A549 (cell line): ENCODE measurements around the gene E4F1. TPM values are rescaled to one million over a fixed set of nuclear protein-coding genes. Genes with fewer than 3 reads are reported as not detected.

Experiments
- ATAC-seq, 2 experiments: fragments of 200-7000 bp in 1 of 2; fragments of >200 bp in 1 of 2; cut with Nextera tagmentation in 1 of 2; cut with Tn5 transposase in 1 of 2; 3 replicates each; pipeline versions ENCODE4 v1.8.0 to v1.9.1; 2018 to 2020; ENCODE audit warnings: mild to moderate bottlenecking in 1 of 2, moderate library complexity in 1 of 2
- CTCF ChIA-PET: fragments of 300-600 bp; sonication (Branson Sonifier 250); formaldehyde crosslinking; extraction: SDS; loops from one replicate; lab custom pipeline; 2021; ENCODE audit warnings: antibody characterized with exemption, inconsistent platforms; lab: Yijun Ruan, JAX
- POLR2A ChIA-PET: fragments of 350-600 bp; formaldehyde crosslinking; extraction: SDS; loops from one replicate; lab custom pipeline; 2021; ENCODE audit warnings: antibody characterized with exemption, inconsistent platforms; lab: Yijun Ruan, JAX
- DNase-seq, 2 experiments: peaks; one replicate each; pipeline versions ENCODE4 v3.0.0 to v3.0.0-alpha.2; 2011 to 2016; ENCODE audit warnings: low read depth in 1 of 2, low spot score in 1 of 2
- FAIRE-seq: peaks from 2 replicates; lab custom pipeline; 2011; peaks lifted over from hg19 to GRCh38; lab: Jason Lieb, UNC
- H3K27ac ChIP-seq, 2 experiments: fragments of >200 bp; sonication (Bioruptor Twin); formaldehyde crosslinking; 3 replicates each; pipeline ENCODE4 v1.5.1; 2016 to 2017
- H3K4me1 ChIP-seq: fragments of >200 bp; sonication (Bioruptor Twin); formaldehyde crosslinking; 3 replicates; pipeline ENCODE4 v1.6.1; 2016
- H3K4me2 ChIP-seq: fragments of >200 bp; sonication (Bioruptor Twin); formaldehyde crosslinking; 3 replicates; pipeline ENCODE4 v1.6.1; 2016
- H3K4me3 ChIP-seq: fragments of >200 bp; sonication (Bioruptor Twin); formaldehyde crosslinking; 3 replicates; pipeline ENCODE4 v1.5.1; 2016
- H3K9me3 ChIP-seq: fragments of >200 bp; sonication (Bioruptor Twin); formaldehyde crosslinking; 3 replicates; pipeline ENCODE4 v1.6.1; 2016
- CBX2 ChIP-seq: fragments of 200-600 bp; sonication (generic); IDR thresholded peaks from 2 replicates; pipeline ENCODE4 v1.6.1; 2016; ENCODE audit warnings: low read depth, mild to moderate bottlenecking, borderline replicate concordance
- GATA3 ChIP-seq: IDR thresholded peaks from 2 replicates; pipeline ENCODE4 v1.6.1; 2012; ENCODE audit warnings: borderline replicate concordance
- HES2 ChIP-seq: fragments of >200 bp; sonication (Bioruptor Twin); formaldehyde crosslinking; IDR thresholded peaks from 2 replicates; pipeline ENCODE4 v1.6.1; 2016
- HOXA7 ChIP-seq: fragments of 250-450 bp; sonication (Bioruptor Pico); IDR thresholded peaks from 2 replicates; pipeline ENCODE4 v1.5.0; 2020; ENCODE audit warnings: mild to moderate bottlenecking, moderate library complexity
- JUNB ChIP-seq: fragments of >200 bp; sonication (Bioruptor Twin); formaldehyde crosslinking; IDR thresholded peaks from 2 replicates; pipeline ENCODE4 v1.6.1; 2016
- NFE2L2 ChIP-seq: fragments of 150-350 bp; conservative IDR thresholded peaks from 2 replicates; pipeline ENCODE4 v1.6.1; 2014; ENCODE audit warnings: low read length
- NPAS2 ChIP-seq: fragments of 250-450 bp; sonication (Bioruptor Pico); IDR thresholded peaks from 2 replicates; pipeline ENCODE4 v1.8.0; 2022; ENCODE audit warnings: mild to moderate bottlenecking, moderate library complexity, borderline replicate concordance
- POLR2A ChIP-seq: IDR thresholded peaks from 2 replicates; pipeline ENCODE4 v1.6.1; 2012; ENCODE audit warnings: mild to moderate bottlenecking, low read length
- POLR2AphosphoS2 ChIP-seq: conservative IDR thresholded peaks from 2 replicates; pipeline ENCODE4 v1.6.1; 2012; ENCODE audit warnings: low read length, improper control_type of control experiment, inconsistent platforms
- RFX5 ChIP-seq: fragments of 450-650 bp; IDR thresholded peaks from 2 replicates; pipeline ENCODE4 v1.7.1; 2014; ENCODE audit warnings: antibody characterized with exemption, mild to moderate bottlenecking, moderate library complexity
- TP53 ChIP-seq: fragments of 250-450 bp; sonication (Bioruptor Pico); IDR thresholded peaks from 2 replicates; pipeline ENCODE4 v1.5.0; 2021; ENCODE audit warnings: mild to moderate bottlenecking, moderate library complexity
- ZFP36 ChIP-seq: fragments of 450-650 bp; IDR thresholded peaks from 2 replicates; pipeline ENCODE4 v1.6.1; 2014; ENCODE audit warnings: borderline replicate concordance; ENCODE audit not compliant: partially characterized antibody
- WGBS: methylation state at CpG from one replicate; pipeline ENCODE4 v1.1.6; 2017; ENCODE audit errors: missing lambda C conversion rate; 5-methylcytosine and 5-hydroxymethylcytosine counted together
- polyA plus RNA-seq, 4 experiments: library from polyadenylated mRNA; depleted of rRNA in 3 of 4; stranded (reverse); fragments of >200 nt; fragmentation: RNase III in 1 of 4; extraction: RNeasy Plus Mini Kit Qiagen cat#74134 plus additional on column Dnase treatment in 1 of 4; gene quantifications; 2 replicates in 3 of 4; 3 replicates in 1 of 4; pipeline ENCODE4 v1.2.3, GENCODE V29; 2011 to 2017
- TF ChIP-seq, protein P1 (sequence below): fragments of >200 bp; sonication (Bioruptor Twin); formaldehyde crosslinking; IDR thresholded peaks from 3 replicates; pipeline ENCODE4 v1.6.1; 2016
- TF ChIP-seq, protein P2 (sequence below): fragments of 200-600 bp; sonication (generic); IDR thresholded peaks from 2 replicates; pipeline ENCODE4 v1.6.1; 2016; ENCODE audit warnings: antibody characterized with exemption, mild to moderate bottlenecking, moderate library complexity
- TF ChIP-seq, protein P3 (sequence below): IDR thresholded peaks from 2 replicates; pipeline ENCODE4 v1.6.1; 2012; ENCODE audit warnings: low read depth, borderline replicate concordance

Gene E4F1
- polyA plus RNA-seq, 2 of the 4 experiments (the other 2 are of a cell fraction): 10.4 to 23.3 TPM

GRCh38 chr16:2180962-2181923 lies 42.1 kb upstream of the E4F1 start:
- Histone ChIP-seq H3K9me3 (no peaks in the 10 kb centered on the region), H3K4me1 (no peaks in the 10 kb centered on the region), H3K4me3 (no peak overlapping the region), H3K4me2 (no peak overlapping the region), H3K27ac (no peak overlapping the region)
- 92% methylated on average over 23 of the region's 46 CpGs for WGBS
- no peak for ATAC-seq
- DNase-seq: no peak
- ChIA-PET CTCF (interaction anchor here (0.9 to 2.9 kb wide), 2 partner anchors 13 to 14 kb away, joined by 3 to 13 read pairs; no protein-coding TSS in a partner anchor), POLR2A (interaction anchor here (1.9 kb wide), 1 partner anchor 26 kb away, joined by 7 read pairs; the partner anchor contains the start of gene TRAF7)
- FAIRE-seq: no peak
- TF ChIP-seq, protein P1, sequence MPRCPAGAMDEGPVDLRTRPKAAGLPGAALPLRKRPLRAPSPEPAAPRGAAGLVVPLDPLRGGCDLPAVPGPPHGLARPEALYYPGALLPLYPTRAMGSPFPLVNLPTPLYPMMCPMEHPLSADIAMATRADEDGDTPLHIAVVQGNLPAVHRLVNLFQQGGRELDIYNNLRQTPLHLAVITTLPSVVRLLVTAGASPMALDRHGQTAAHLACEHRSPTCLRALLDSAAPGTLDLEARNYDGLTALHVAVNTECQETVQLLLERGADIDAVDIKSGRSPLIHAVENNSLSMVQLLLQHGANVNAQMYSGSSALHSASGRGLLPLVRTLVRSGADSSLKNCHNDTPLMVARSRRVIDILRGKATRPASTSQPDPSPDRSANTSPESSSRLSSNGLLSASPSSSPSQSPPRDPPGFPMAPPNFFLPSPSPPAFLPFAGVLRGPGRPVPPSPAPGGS: no peak
- no peak for TF ChIP-seq RFX5
- TF ChIP-seq NFE2L2: no peak
- TF ChIP-seq, protein P2, sequence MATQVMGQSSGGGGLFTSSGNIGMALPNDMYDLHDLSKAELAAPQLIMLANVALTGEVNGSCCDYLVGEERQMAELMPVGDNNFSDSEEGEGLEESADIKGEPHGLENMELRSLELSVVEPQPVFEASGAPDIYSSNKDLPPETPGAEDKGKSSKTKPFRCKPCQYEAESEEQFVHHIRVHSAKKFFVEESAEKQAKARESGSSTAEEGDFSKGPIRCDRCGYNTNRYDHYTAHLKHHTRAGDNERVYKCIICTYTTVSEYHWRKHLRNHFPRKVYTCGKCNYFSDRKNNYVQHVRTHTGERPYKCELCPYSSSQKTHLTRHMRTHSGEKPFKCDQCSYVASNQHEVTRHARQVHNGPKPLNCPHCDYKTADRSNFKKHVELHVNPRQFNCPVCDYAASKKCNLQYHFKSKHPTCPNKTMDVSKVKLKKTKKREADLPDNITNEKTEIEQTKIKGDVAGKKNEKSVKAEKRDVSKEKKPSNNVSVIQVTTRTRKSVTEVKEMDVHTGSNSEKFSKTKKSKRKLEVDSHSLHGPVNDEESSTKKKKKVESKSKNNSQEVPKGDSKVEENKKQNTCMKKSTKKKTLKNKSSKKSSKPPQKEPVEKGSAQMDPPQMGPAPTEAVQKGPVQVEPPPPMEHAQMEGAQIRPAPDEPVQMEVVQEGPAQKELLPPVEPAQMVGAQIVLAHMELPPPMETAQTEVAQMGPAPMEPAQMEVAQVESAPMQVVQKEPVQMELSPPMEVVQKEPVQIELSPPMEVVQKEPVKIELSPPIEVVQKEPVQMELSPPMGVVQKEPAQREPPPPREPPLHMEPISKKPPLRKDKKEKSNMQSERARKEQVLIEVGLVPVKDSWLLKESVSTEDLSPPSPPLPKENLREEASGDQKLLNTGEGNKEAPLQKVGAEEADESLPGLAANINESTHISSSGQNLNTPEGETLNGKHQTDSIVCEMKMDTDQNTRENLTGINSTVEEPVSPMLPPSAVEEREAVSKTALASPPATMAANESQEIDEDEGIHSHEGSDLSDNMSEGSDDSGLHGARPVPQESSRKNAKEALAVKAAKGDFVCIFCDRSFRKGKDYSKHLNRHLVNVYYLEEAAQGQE: no peak
- no peak for TF ChIP-seq HES2
- no peak for TF ChIP-seq GATA3
- no peak for TF ChIP-seq POLR2AphosphoS2
- no peak for TF ChIP-seq JUNB
- no peak for TF ChIP-seq ZFP36
- no peak for TF ChIP-seq CBX2
- TF ChIP-seq, protein P3, sequence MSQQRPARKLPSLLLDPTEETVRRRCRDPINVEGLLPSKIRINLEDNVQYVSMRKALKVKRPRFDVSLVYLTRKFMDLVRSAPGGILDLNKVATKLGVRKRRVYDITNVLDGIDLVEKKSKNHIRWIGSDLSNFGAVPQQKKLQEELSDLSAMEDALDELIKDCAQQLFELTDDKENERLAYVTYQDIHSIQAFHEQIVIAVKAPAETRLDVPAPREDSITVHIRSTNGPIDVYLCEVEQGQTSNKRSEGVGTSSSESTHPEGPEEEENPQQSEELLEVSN: no peak
- TF ChIP-seq TP53 (CRISPR knock-in tag): no peak
- TF ChIP-seq POLR2A: no peak
- no peak for TF ChIP-seq NPAS2
- TF ChIP-seq, all 56 proteins: peak for 0

GRCh38 chr16:2181952-2182351 lies 41.4 kb upstream of the E4F1 start:
- Histone ChIP-seq H3K27ac (no peak overlapping the region), H3K4me1 (no peaks in the 10 kb centered on the region), H3K9me3 (no peaks in the 10 kb centered on the region), H3K4me2 (no peak overlapping the region), H3K4me3 (no peak overlapping the region)
- no peak for FAIRE-seq
- ChIA-PET CTCF (interaction anchor here (0.6 to 2.9 kb wide), 3 partner anchors 13 to 61 kb away, joined by 3 to 13 read pairs (median 3); no protein-coding TSS in a partner anchor), POLR2A (interaction anchor here (1.9 kb wide), 1 partner anchor 27 kb away, joined by 7 read pairs; the partner anchor contains the start of gene TRAF7)
- no peak for DNase-seq
- 94% methylated on average over 19 of the region's 20 CpGs for WGBS
- TF ChIP-seq, protein P2: no peak
- no peak for TF ChIP-seq HOXA7 (CRISPR knock-in tag)
- no peak for ATAC-seq
